Caco-2 (cell line): ENCODE data around the gene MCUB. TPM values are rescaled to one million over a fixed set of nuclear protein-coding genes. Genes with fewer than 3 reads are reported as not detected.

Source experiments
- BruUV-seq: library from RNA; stranded (reverse); fragments of 400-500 nt; replicated peaks from 2 replicates; lab custom pipeline; 2021; lab: Mats Ljungman, UMichigan
- CTCF ChIA-PET: fragments of 300-600 bp; sonication (Branson Sonifier 250); formaldehyde crosslinking; loops from one replicate; lab custom pipeline; 2022; ENCODE audit warnings: antibody characterized with exemption; lab: Charles Lee
- POLR2A ChIA-PET: fragments of 300-600 bp; sonication (Branson Sonifier 250); formaldehyde crosslinking; loops from one replicate; lab custom pipeline; 2022; ENCODE audit warnings: antibody characterized with exemption; lab: Charles Lee
- DNase-seq, 2 experiments: peaks; one replicate each; pipeline versions ENCODE4 v3.0.0 to v3.0.0-alpha.2; 2020 to 2022
- H3K27me3 ChIP-seq: replicated peaks from 2 replicates; pipeline ENCODE4 v1.6.0; 2011; ENCODE audit warnings: low read length; ENCODE audit not compliant: control insufficient read depth, insufficient read depth
- H3K36me3 ChIP-seq: 2 replicates; pipeline ENCODE4 v1.5.1; 2011; ENCODE audit warnings: low read length; ENCODE audit not compliant: control insufficient read depth, insufficient read depth
- H3K4me1 ChIP-seq: fragments of 250-450 bp; sonication (Bioruptor Pico); 2 replicates; pipeline ENCODE4 v1.5.1; 2020; ENCODE audit warnings: mild to moderate bottlenecking
- H3K4me3 ChIP-seq: 2 replicates; pipeline ENCODE4 v1.5.1; 2011; ENCODE audit warnings: low read depth, mild to moderate bottlenecking, control low read depth, low read length
- H3K9me3 ChIP-seq: fragments of 250-450 bp; sonication (Bioruptor Pico); 2 replicates; pipeline ENCODE4 v1.5.1; 2020; ENCODE audit warnings: mild to moderate bottlenecking, moderate library complexity
- H3K27ac Mint-ChIP-seq: one replicate; pipeline ENCODE4 v1.8.0; 2022; ENCODE audit warnings: mixed read lengths; ENCODE audit not compliant: unreplicated experiment
- H3K27me3 Mint-ChIP-seq: one replicate; pipeline ENCODE4 v1.8.0; 2022; ENCODE audit warnings: mixed read lengths; ENCODE audit not compliant: insufficient read depth, unreplicated experiment
- H3K36me3 Mint-ChIP-seq: one replicate; pipeline ENCODE4 v1.8.0; 2022; ENCODE audit warnings: mild to moderate bottlenecking, mixed read lengths; ENCODE audit not compliant: insufficient read depth, unreplicated experiment
- H3K4me1 Mint-ChIP-seq: one replicate; pipeline ENCODE4 v1.8.0; 2022; ENCODE audit warnings: low read depth, mixed read lengths; ENCODE audit not compliant: unreplicated experiment
- H3K4me3 Mint-ChIP-seq: one replicate; pipeline ENCODE4 v1.8.0; 2022; ENCODE audit warnings: mild to moderate bottlenecking, moderate library complexity, mixed read lengths; ENCODE audit not compliant: unreplicated experiment
- H3K9me3 Mint-ChIP-seq: one replicate; pipeline ENCODE4 v1.8.0; 2022; ENCODE audit warnings: mixed read lengths; ENCODE audit not compliant: unreplicated experiment
- CTCF ChIP-seq, 2 experiments: fragments of 200-600 bp in 1 of 2; IDR thresholded peaks; 1 replicate in 1 of 2; 2 replicates in 1 of 2; pipeline versions ENCODE4 v1.5.1 to v1.8.0; 2011 to 2022; ENCODE audit warnings: antibody characterized with exemption in 1 of 2, control low read depth in 1 of 2, inconsistent platforms in 1 of 2, low read depth in 1 of 2, low read length in 1 of 2, mild to moderate bottlenecking in 1 of 2, moderate library complexity in 1 of 2; ENCODE audit not compliant: insufficient read depth in 1 of 2, severe bottlenecking in 1 of 2, unreplicated experiment in 1 of 2
- intact Hi-C: fragments of 100-400 bp; cut with micrococcal nuclease; formaldehyde crosslinking; loops from one replicate; pipeline ENCODE4 v1.10.0; 2022; ENCODE audit not compliant: unreplicated experiment
- total RNA-seq: library from RNA; stranded (reverse); gene quantifications from 2 replicates; pipeline ENCODE4 v1.2.3, GENCODE V29; 2022

Gene MCUB
- total RNA-seq, 1 experiment from 2014 or later: 3.6 TPM

GRCh38 chr4:109624536-109624935, 64.5 kb downstream of the MCUB start:
- no peaks in the 10 kb centered on the region for H3K4me1 ChIP-seq
- Mint-ChIP-seq H3K27me3 (peaks cover 9% of the 10 kb centered on the region), H3K36me3 (no peaks in the 10 kb centered on the region), H3K9me3 (no peaks in the 10 kb centered on the region), H3K27ac (no peak overlapping the region), H3K4me1 (no peaks in the 10 kb centered on the region), H3K4me3 (no peak overlapping the region)
- TF ChIP-seq CTCF (IDR thresholded peaks at IDR 0.05; ENCODE audit: insufficient read depth in 1 of 2, low read depth in 1 of 2, low read length in 1 of 2, severe bottlenecking in 1 of 2, unreplicated experiment in 1 of 2): no peak
- POLR2A ChIA-PET: no interaction called here
- CTCF ChIA-PET: no interaction called here
- H3K4me3 ChIP-seq: no peak overlapping the region
- intact Hi-C loops: no loop called here
- no peaks in the 10 kb centered on the region for H3K36me3 ChIP-seq
- H3K27me3 ChIP-seq: no peaks in the 10 kb centered on the region
- no peak for DNase-seq
- no peaks in the 10 kb centered on the region for H3K9me3 ChIP-seq
- BruUV-seq: no TSS peak

DNA sequence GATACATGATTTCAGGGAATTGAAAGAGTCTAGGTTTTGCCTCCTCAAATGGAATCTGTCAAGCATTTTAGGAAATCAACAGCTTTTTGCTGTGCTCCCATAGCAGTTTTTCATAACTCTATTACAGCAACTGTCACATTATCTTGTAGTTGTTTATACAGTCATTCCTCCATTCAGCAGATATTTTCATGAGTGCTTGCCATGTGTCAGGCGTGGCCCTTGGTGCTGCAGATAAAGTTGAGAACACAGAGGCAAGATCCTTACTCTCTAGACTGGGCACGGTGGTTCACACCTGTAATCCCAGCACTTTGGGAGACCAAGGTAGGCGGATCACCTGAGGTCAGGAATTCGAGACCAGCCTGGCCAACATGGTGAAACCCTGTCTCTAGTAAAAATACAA, 67.3 kb downstream of the MCUB start:
- peaks cover 9% of the 10 kb centered on the region for H3K27me3 Mint-ChIP-seq
- H3K36me3 Mint-ChIP-seq: no peaks in the 10 kb centered on the region
- H3K9me3 Mint-ChIP-seq: no peaks in the 10 kb centered on the region
- H3K4me1 ChIP-seq: no peaks in the 10 kb centered on the region
- H3K4me3 Mint-ChIP-seq: no peak overlapping the region
- BruUV-seq: no TSS peak
- H3K36me3 ChIP-seq: no peaks in the 10 kb centered on the region
- no peaks in the 10 kb centered on the region for H3K27me3 ChIP-seq
- ChIA-PET CTCF (no interaction called here), POLR2A (no interaction called here)
- intact Hi-C loops: no loop called here
- TF ChIP-seq CTCF (IDR thresholded peaks at IDR 0.05; ENCODE audit: insufficient read depth in 1 of 2, low read depth in 1 of 2, low read length in 1 of 2, severe bottlenecking in 1 of 2, unreplicated experiment in 1 of 2): no peak
- no peaks in the 10 kb centered on the region for H3K4me1 Mint-ChIP-seq
- DNase-seq: no peak
- no peak overlapping the region for H3K4me3 ChIP-seq
- H3K9me3 ChIP-seq: no peaks in the 10 kb centered on the region
- no peak overlapping the region for H3K27ac Mint-ChIP-seq

- H3K4me1 ChIP-seq: no peaks in the 10 kb centered on the region
- no peaks in the 10 kb centered on the region for H3K9me3 ChIP-seq
- ChIA-PET CTCF (no interaction called here), POLR2A (no interaction called here)
- Mint-ChIP-seq H3K27me3 (no peaks in the 10 kb centered on the region), H3K27ac (no peak overlapping the region), H3K36me3 (no peaks in the 10 kb centered on the region), H3K9me3 (no peaks in the 10 kb centered on the region), H3K4me3 (no peak overlapping the region), H3K4me1 (no peaks in the 10 kb centered on the region)
- H3K27me3 ChIP-seq: no peaks in the 10 kb centered on the region
- TF ChIP-seq CTCF (IDR thresholded peaks at IDR 0.05; ENCODE audit: insufficient read depth in 1 of 2, low read depth in 1 of 2, low read length in 1 of 2, severe bottlenecking in 1 of 2, unreplicated experiment in 1 of 2): no peak
- no peaks in the 10 kb centered on the region for H3K36me3 ChIP-seq
- intact Hi-C loops: no loop called here
- no peak for DNase-seq
- H3K4me3 ChIP-seq: no peak overlapping the region
- BruUV-seq: no TSS peak
These were observed 69.7 kb downstream of the MCUB start for GRCh38 chr4:109629775-109630174.
